ENCODE measurements around the gene GRXCR1.

DNA sequence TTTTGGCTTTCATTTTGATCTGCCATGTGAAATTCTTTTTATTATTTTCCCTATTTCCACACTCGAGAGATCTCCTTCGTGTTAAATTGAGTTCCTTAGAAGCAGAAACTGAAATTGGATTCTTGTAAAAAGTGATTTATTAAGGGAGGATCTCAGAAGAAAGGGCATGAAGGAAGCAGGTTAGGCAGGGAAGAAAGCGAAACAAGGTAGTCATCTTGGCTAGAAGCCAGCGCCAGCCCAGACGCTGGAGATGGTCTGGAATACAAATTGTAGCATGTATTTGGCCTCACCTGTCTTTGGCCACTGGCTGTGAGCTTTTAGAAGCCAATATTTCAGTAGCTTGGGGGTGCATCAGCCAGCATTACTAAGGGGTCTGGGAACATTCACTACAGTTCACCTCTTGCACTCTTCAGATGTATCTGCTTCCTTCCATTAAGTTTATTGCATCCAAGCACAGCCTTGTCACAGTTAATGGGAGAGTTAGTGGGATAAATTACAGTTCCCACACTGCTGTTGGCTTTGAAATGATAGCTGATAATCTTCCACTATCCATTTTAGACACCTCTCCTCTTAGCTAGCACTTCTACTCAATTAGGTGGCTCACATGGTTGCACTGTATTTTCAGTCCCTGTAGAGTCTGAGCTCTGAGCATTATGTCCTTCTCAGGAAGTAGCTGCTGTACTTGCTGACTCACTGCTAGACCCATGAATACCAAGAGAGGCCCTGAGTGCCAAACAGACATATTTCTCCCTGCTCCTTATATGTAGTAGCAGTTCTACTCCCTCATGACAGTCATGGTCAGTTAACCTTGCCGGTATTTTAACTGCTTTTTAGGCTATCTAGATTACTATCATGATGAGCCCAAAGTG is 14.6 kb downstream of the GRXCR1 start:
- TF ChIP-seq, protein P1, sequence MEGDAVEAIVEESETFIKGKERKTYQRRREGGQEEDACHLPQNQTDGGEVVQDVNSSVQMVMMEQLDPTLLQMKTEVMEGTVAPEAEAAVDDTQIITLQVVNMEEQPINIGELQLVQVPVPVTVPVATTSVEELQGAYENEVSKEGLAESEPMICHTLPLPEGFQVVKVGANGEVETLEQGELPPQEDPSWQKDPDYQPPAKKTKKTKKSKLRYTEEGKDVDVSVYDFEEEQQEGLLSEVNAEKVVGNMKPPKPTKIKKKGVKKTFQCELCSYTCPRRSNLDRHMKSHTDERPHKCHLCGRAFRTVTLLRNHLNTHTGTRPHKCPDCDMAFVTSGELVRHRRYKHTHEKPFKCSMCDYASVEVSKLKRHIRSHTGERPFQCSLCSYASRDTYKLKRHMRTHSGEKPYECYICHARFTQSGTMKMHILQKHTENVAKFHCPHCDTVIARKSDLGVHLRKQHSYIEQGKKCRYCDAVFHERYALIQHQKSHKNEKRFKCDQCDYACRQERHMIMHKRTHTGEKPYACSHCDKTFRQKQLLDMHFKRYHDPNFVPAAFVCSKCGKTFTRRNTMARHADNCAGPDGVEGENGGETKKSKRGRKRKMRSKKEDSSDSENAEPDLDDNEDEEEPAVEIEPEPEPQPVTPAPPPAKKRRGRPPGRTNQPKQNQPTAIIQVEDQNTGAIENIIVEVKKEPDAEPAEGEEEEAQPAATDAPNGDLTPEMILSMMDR (conservative IDR thresholded peaks at IDR 0.05 in 1 of 2, IDR thresholded peaks at IDR 0.05 in 1 of 2; ENCODE audit: low read depth in 1 of 2, low read length in 2 of 2) = no peak
- no peak for TF ChIP-seq EZH2 (IDR thresholded peaks at IDR 0.05; ENCODE audit: low read length, missing control alignments)
